ENCODE measurements around the gene GLI3.

GLI3 gene

DNA sequence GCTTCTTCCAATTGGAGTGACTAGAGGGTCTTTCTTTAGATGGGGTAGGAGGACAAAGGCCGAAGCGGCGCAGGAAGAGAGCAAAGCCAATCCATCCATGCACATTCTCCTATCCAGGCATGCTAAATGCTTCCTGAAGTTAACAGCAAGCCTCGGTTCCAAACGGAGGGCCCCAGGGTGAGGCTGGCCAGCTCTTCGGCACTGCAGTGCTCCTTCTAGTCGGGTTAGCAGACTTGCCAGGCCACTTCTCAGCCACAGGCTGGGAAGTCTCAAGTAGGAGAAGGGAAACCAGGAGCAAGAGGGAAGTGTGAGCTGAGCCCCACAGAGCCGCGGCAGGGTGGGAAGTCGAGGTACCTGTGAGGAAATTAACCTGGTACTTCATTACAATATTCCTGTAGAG, 280.3 kb downstream of the GLI3 start:
- no peak overlapping the region for H3K27ac ChIP-seq
- TF ChIP-seq, protein P1, sequence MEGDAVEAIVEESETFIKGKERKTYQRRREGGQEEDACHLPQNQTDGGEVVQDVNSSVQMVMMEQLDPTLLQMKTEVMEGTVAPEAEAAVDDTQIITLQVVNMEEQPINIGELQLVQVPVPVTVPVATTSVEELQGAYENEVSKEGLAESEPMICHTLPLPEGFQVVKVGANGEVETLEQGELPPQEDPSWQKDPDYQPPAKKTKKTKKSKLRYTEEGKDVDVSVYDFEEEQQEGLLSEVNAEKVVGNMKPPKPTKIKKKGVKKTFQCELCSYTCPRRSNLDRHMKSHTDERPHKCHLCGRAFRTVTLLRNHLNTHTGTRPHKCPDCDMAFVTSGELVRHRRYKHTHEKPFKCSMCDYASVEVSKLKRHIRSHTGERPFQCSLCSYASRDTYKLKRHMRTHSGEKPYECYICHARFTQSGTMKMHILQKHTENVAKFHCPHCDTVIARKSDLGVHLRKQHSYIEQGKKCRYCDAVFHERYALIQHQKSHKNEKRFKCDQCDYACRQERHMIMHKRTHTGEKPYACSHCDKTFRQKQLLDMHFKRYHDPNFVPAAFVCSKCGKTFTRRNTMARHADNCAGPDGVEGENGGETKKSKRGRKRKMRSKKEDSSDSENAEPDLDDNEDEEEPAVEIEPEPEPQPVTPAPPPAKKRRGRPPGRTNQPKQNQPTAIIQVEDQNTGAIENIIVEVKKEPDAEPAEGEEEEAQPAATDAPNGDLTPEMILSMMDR (conservative IDR thresholded peaks at IDR 0.05): no peak

- TF ChIP-seq, protein P1 (conservative IDR thresholded peaks at IDR 0.05): no peak
- peak overlapping the region; percentile 45 for H3K27ac ChIP-seq
These were observed 280.9 kb downstream of the GLI3 start for GRCh38 chr7:41955893-41956675.

DNA sequence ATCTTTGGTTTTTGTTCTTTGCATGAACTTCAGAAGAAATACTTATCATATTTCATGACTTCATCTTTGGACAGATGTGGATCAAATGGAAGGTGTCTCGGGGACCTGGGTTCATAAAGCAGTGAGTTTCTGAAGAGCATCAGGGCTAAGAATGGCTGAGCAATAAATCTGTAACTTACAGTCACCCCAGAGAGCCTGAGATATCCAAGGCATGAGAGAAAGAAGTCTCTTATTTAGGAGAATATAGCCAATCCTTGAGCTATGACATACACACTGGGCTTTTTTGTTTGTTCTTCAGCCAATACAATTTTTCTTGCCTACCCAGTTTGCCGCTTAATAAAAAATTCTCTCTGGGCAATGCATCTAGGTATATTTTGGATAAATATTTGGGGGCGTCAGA, 281.6 kb downstream of the GLI3 start:
- TF ChIP-seq, protein P1 (conservative IDR thresholded peaks at IDR 0.05): no peak
- peak overlapping the region; percentile 45 for H3K27ac ChIP-seq

- H3K27ac ChIP-seq: peak overlapping the region; percentile 45; the same call in 1 of the 2 replicates
- TF ChIP-seq, protein P1 (conservative IDR thresholded peaks at IDR 0.05): no peak
These were observed 282.0 kb downstream of the GLI3 start for GRCh38 chr7:41954976-41955375.

DNA sequence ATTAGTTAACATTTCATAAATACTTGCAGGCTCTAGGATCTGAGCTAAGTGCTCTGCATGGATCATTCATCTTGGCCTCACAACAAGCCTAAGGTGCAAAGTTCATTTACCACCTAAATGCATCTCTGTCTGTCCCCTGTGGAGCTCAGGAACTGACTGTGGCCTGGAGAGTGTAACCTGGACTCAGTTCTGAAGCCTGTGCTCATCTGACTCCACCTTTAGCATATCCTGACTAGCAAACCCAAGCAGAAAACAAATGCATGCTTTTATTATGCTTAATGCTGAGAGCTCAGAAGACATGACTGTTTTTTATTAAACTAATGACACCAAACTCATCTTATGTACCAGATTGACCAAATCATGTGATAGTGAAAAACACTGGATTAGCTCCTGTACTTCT, 288.5 kb downstream of the GLI3 start:
- TF ChIP-seq, protein P1 (conservative IDR thresholded peaks at IDR 0.05): no peak
- H3K27ac ChIP-seq: no peak overlapping the region

DNA sequence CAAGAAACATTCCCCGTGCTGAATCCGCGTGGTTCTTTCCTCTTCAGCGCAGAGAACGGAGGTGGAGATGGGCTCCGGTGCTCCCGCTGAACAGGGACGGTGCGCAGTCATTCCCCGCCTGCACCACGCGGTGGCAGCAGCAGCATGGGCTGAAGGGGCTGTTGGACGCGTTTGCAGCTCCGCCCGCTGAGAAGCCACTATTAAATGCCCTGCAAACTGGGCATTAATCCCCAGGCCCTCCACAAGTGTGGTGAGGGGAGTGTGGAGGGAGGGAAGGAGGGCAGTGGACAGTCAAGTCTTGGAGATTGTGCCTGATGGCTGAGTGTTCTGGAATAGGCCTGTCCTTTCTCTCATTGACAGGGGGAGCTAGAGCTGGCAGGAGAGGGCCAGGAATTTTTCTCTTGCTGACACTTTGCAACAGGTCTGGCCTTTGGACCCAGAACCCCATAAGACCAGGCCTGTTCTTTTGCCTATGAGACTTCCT, 293.9 kb downstream of the GLI3 start:
- H3K27ac ChIP-seq: peak overlapping the region; percentile 29; the same call in 1 of the 2 replicates
- TF ChIP-seq, protein P1 (conservative IDR thresholded peaks at IDR 0.05): peak; percentile 100

- peak overlapping the region; percentile 29; the same call in 1 of the 2 replicates for H3K27ac ChIP-seq
- TF ChIP-seq, protein P1 (conservative IDR thresholded peaks at IDR 0.05): no peak
These were observed 294.4 kb downstream of the GLI3 start for GRCh38 chr7:41942468-41943093.

Measured in VCaP (cell line).